IPS DF 6.9 (cell line): ENCODE results near the gene GGCX.
A peak's percentile ranks its signal among the peaks of the same experiment; 100 is the strongest.
"Not testable (repeated sequence)": the region's sequence is repeated elsewhere in the genome, so short reads cannot be mapped to it uniquely, and the experiment has no call there.

ENCODE experiments used
- DNase-seq: peaks from one replicate; pipeline ENCODE4 v3.0.0-alpha.2; 2013; ENCODE audit warnings: low read depth, low spot score
- H3K27ac ChIP-seq: one replicate; pipeline ENCODE4 v1.5.1; 2013; ENCODE audit warnings: low read length, control low read depth
- H3K27me3 ChIP-seq: 2 replicates; pipeline ENCODE4 v1.6.1; 2013; ENCODE audit warnings: mild to moderate bottlenecking, low read length; ENCODE audit not compliant: control insufficient read depth, insufficient read depth
- H3K36me3 ChIP-seq: 2 replicates; pipeline ENCODE4 v1.6.1; 2013; ENCODE audit warnings: low read length; ENCODE audit not compliant: control insufficient read depth, insufficient read depth
- H3K4me1 ChIP-seq: 2 replicates; pipeline ENCODE4 v1.6.1; 2013; ENCODE audit warnings: low read length; ENCODE audit not compliant: control insufficient read depth, insufficient read depth
- H3K4me3 ChIP-seq: 2 replicates; pipeline ENCODE4 v1.5.1; 2013; ENCODE audit warnings: mild to moderate bottlenecking, low read length
- H3K9me3 ChIP-seq: 2 replicates; pipeline ENCODE4 v1.6.1; 2013; ENCODE audit warnings: low read length, inconsistent platforms; ENCODE audit not compliant: control insufficient read depth, insufficient read depth
- WGBS: extraction: QIAGEN DNeasy Blood & Tissue Kit; methylation state at CpG from one replicate; pipeline ENCODE4 v1.1.7; 2013; ENCODE audit warnings: mixed read lengths, missing lambda C conversion rate; ENCODE audit not compliant: insufficient read length, insufficient coverage; 5-methylcytosine and 5-hydroxymethylcytosine counted together

GGCX gene

GRCh38 chr2:85593023-85593422, 31.7 kb upstream of the GGCX start:
- no peaks in the 10 kb centered on the region for H3K9me3 ChIP-seq
- DNase-seq, result no peak
- no peak overlapping the region for H3K27ac ChIP-seq
- H3K4me3 ChIP-seq, result no peak overlapping the region
- H3K4me1 ChIP-seq, result no peaks in the 10 kb centered on the region
- no CpG with 5 or more reads among the region's 3 CpGs for WGBS
- no peaks in the 10 kb centered on the region for H3K27me3 ChIP-seq
- peaks cover 4% of the 10 kb centered on the region; the same call in 1 of the 2 replicates for H3K36me3 ChIP-seq

DNA sequence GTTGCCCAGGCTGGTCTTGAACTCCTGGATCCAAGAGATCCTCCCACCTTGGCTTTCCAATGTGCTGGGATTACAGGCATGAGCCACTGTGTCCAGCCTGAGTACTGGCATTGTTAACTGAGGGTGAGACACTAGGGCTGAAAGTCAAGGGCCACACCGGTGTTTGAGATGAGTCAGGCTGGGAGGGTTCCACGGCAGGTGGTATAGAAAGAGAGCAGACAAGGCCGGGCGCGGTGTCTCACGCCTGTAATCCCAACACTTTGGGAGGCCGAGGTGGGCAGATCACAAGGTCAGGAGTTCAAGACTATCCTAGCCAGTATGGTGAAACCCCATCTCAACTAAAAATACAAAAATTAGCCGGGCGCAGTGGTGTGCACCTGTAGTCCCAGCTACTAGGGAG, 31.0 kb upstream of the GGCX start:
- H3K27ac ChIP-seq, H3K4me1 ChIP-seq, H3K36me3 ChIP-seq, H3K27me3 ChIP-seq, H3K9me3 ChIP-seq, DNase-seq, H3K4me3 ChIP-seq: not testable (repeated sequence)
- WGBS, result no CpG with 5 or more reads among the region's 9 CpGs

DNA sequence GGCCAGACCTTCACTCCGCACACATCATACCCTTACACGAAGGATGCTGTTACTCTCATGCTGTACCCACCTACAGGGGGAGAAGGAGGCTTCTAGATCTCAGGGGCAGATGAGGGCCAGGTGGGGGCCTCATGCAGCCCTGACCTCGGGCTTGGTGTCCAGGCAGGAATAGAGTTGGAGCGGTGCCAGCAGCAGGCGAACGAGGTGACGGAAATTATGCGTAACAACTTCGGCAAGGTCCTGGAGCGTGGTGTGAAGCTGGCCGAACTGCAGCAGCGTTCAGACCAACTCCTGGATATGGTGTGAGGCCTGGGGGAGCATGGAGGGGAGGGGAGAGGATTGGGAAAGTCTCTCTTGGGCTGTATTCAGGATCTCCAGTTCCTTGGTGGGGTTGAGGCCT, 30.3 kb upstream of the GGCX start:
- WGBS, result no CpG with 5 or more reads among the region's 12 CpGs
- Histone ChIP-seq H3K27me3 (no peaks in the 10 kb centered on the region), H3K4me1 (no peaks in the 10 kb centered on the region), H3K27ac (no peak overlapping the region), H3K36me3 (no peaks in the 10 kb centered on the region; the same call in 1 of the 2 replicates), H3K4me3 (no peak overlapping the region), H3K9me3 (no peaks in the 10 kb centered on the region)
- DNase-seq, result no peak

- DNase-seq, result no peak
- Histone ChIP-seq H3K4me1 (no peaks in the 10 kb centered on the region), H3K9me3 (no peaks in the 10 kb centered on the region), H3K27ac (no peak overlapping the region), H3K36me3 (no peaks in the 10 kb centered on the region; the same call in 1 of the 2 replicates), H3K4me3 (no peak overlapping the region), H3K27me3 (no peaks in the 10 kb centered on the region)
- WGBS, result no CpG with 5 or more reads among the region's 2 CpGs
Observed at GRCh38 chr2:85590950-85591349, 29.7 kb upstream of the GGCX start.

DNA sequence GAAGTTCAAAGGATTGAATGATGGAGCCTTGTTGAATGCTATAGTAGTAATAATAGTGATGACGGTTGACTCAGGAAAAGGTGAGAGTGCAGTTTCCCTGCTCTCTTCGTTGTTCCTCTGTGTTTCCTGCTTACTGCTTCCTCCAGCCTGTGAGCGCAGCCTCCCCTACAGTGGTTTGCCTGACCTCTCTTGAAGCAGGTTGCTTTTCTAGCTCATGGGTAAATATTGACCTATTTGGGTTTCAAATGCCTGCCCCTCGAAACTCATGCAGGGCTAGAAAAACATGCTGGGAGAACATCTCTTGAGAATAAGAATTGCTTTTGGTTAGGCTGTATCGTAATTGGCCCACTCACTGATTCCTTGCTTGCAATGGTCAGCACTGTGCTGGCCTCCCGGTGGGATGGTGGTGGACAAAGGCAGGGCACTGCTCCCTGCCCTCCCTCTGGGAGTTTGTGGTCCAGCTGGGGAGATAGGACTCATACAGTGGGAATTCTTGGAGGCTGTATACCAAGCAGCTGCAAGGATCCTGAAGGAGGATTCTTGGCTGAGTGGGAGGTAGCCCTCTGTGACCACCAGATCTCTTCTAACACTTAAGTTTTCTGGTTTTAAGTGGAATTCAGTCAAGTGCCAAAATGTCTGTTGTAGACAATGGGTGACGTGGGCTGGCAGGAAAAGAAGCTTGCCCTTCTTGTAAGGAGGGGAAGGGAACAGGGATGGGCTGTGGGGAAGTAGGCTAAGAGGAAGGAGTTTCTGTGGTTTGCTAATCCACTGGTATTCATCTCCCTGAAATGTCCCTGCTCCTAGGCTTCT, 28.9 kb upstream of the GGCX start:
- no peaks in the 10 kb centered on the region; the same call in 1 of the 2 replicates for H3K36me3 ChIP-seq
- H3K4me1 ChIP-seq, result no peaks in the 10 kb centered on the region
- WGBS, result no CpG with 5 or more reads among the region's 7 CpGs
- no peaks in the 10 kb centered on the region; the same call in 1 of the 2 replicates for H3K27me3 ChIP-seq
- no peak overlapping the region for H3K27ac ChIP-seq
- H3K9me3 ChIP-seq, result no peaks in the 10 kb centered on the region
- H3K4me3 ChIP-seq, result no peak overlapping the region
- no peak for DNase-seq

GRCh38 chr2:85589181-85589580, 27.9 kb upstream of the GGCX start:
- DNase-seq, result no peak
- no CpG with 5 or more reads among the region's 4 CpGs for WGBS
- no peaks in the 10 kb centered on the region for H3K4me1 ChIP-seq
- peaks cover 4% of the 10 kb centered on the region; the same call in 1 of the 2 replicates for H3K27me3 ChIP-seq
- H3K9me3 ChIP-seq, result no peaks in the 10 kb centered on the region
- no peak overlapping the region for H3K4me3 ChIP-seq
- H3K27ac ChIP-seq, result no peak overlapping the region
- no peaks in the 10 kb centered on the region; the same call in 1 of the 2 replicates for H3K36me3 ChIP-seq

DNA sequence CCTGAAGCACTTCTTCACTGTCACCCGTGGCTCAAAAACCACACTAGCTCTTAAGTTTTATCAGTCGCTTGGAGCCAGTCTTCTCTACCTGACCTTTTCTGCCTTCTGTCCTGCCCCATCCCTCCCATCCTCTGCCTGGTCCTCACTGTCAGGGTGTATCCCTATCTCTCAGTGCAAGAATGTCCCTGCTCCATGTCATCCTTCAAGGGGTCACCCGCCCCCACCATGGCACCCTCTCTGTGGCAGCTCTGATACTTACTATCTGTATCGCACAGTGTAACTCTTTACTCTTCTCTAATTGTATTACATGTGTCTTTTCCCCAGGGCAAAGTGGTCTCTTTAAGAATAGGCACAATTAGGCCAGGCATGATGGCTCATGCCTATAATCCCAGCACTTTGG, 27.4 kb upstream of the GGCX start:
- no CpG with 5 or more reads among the region's 4 CpGs for WGBS
- no peaks in the 10 kb centered on the region; the same call in 1 of the 2 replicates for H3K36me3 ChIP-seq
- peaks cover 8% of the 10 kb centered on the region; the same call in 1 of the 2 replicates for H3K27me3 ChIP-seq
- H3K4me3 ChIP-seq, result no peak overlapping the region
- H3K4me1 ChIP-seq, result no peaks in the 10 kb centered on the region
- no peak overlapping the region for H3K27ac ChIP-seq
- no peak for DNase-seq
- no peaks in the 10 kb centered on the region for H3K9me3 ChIP-seq

DNA sequence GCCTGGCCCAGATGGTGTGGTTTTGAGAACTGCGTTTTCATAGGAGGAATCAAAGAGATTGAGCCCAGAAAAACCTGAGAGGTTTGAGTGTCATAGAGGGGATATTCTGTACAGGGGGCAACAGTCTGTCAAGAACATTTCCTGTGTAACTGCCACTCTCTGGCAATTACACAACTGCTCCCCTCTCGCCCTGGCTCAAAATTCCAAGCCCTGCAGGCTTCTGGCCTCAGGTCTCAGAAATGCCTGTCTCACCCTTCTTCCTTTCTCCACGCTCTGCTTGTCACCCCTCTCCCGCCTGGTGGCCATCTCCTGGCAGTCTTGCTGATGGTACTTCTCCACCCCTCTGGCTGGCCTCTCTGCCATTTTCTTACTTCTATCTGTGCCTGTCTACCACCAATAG, 26.9 kb upstream of the GGCX start:
- H3K27ac ChIP-seq, result no peak overlapping the region
- DNase-seq, result no peak

DNA sequence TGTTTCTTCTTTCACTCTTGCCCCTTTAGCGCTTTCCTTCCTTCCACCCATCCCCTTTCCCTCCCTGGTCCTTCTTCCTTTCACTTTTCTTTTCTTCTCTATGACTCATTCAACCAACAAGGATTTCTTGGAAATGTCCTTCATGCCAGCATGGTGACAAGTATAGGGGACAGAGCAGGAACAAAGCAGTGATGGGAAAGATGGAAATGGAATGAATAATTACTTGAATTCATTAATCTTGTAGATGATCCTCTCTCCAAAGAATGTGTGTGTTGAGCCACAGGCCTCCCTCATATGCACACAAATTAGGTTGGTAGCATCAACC, 24.4 kb upstream of the GGCX start:
- no peaks in the 10 kb centered on the region for H3K9me3 ChIP-seq
- H3K4me3 ChIP-seq, result no peak overlapping the region
- peaks cover 9% of the 10 kb centered on the region; the same call in 1 of the 2 replicates for H3K27me3 ChIP-seq
- no peaks in the 10 kb centered on the region for H3K4me1 ChIP-seq
- no peak overlapping the region for H3K27ac ChIP-seq
- DNase-seq, result no peak
- WGBS, result no CpG with 5 or more reads among the region's 1 CpG
- no peaks in the 10 kb centered on the region; the same call in 1 of the 2 replicates for H3K36me3 ChIP-seq

More for the DNA sequence above, 26.9 kb upstream of the GGCX start:
- Histone ChIP-seq H3K36me3 (no peaks in the 10 kb centered on the region; the same call in 1 of the 2 replicates), H3K9me3 (no peaks in the 10 kb centered on the region), H3K4me1 (no peaks in the 10 kb centered on the region), H3K4me3 (no peak overlapping the region), H3K27me3 (peaks cover 9% of the 10 kb centered on the region; the same call in 1 of the 2 replicates)
- WGBS, result no CpG with 5 or more reads among the region's 4 CpGs

GRCh38 chr2:85584857-85585780, 23.8 kb upstream of the GGCX start:
- Histone ChIP-seq H3K9me3 (no peaks in the 10 kb centered on the region), H3K4me1 (no peaks in the 10 kb centered on the region), H3K27ac (no peak overlapping the region), H3K4me3 (peak overlapping the region; percentile 28; the same call in 1 of the 2 replicates), H3K27me3 (peaks cover 9% of the 10 kb centered on the region; the same call in 1 of the 2 replicates), H3K36me3 (no peaks in the 10 kb centered on the region; the same call in 1 of the 2 replicates)
- no peak for DNase-seq
- WGBS, result no CpG with 5 or more reads among the region's 9 CpGs
